ENCODE results near the gene LRPAP1. TPM values are rescaled to one million over a fixed set of nuclear protein-coding genes. Genes with fewer than 3 reads are reported as not detected.

The LRPAP1 gene
- total and polyA plus RNA-seq, 2 experiments from 2014 or later, result 63.0 to 82.5 TPM

- no peak for TF ChIP-seq REST (IDR thresholded peaks at IDR 0.05; ENCODE audit: unreplicated experiment)
- no peak for TF ChIP-seq STAT1 (IDR thresholded peaks at IDR 0.05; ENCODE audit: unreplicated experiment)
- no peak for TF ChIP-seq EZH2 (IDR thresholded peaks at IDR 0.05; ENCODE audit: low read depth, unreplicated experiment)
- TF ChIP-seq JUNB (IDR thresholded peaks at IDR 0.05; ENCODE audit: unreplicated experiment), result no peak
Observed at GRCh38 chr4:3532751-3533422, 665 bp upstream of the LRPAP1 start (continued).

- Histone ChIP-seq H3K9me2 (ENCODE audit: insufficient read depth) (no peaks in the 10 kb centered on the region), H3K27me3 (ENCODE audit: insufficient read depth) (peaks cover 20% of the 10 kb centered on the region), H3K27ac (ENCODE audit: low read depth) (no peak overlapping the region), H3K79me2 (replicated peaks; ENCODE audit: insufficient read depth) (peaks cover 45% of the 10 kb centered on the region), H4K20me1 (replicated peaks; ENCODE audit: insufficient read depth) (peaks cover 30% of the 10 kb centered on the region), H3F3A (replicated peaks; ENCODE audit: low read depth) (no peaks in the 10 kb centered on the region), H2AFZ (no peak overlapping the region), H3K4me2 (peak overlapping the region; percentile 96), H3K36me3 (ENCODE audit: insufficient read depth) (no peaks in the 10 kb centered on the region), H3K4me3 (peak overlapping the region; percentile 91), H3K4me1 (ENCODE audit: insufficient read depth) (peaks cover 12% of the 10 kb centered on the region; the same call in 1 of the 2 replicates)
- peaks cover 21% of the 10 kb centered on the region for H3K4me1 Mint-ChIP-seq
- H3K9me3 Mint-ChIP-seq, result peaks cover 8% of the 10 kb centered on the region
- DNase-seq (ENCODE audit: low spot score) (no peak), ATAC-seq (no peak; the same call in 2 of the 3 replicates)
- H3K27me3 Mint-ChIP-seq (ENCODE audit: insufficient read depth, low read depth, poor library complexity), result peaks cover 35% of the 10 kb centered on the region
- H3K4me3 Mint-ChIP-seq, result peak overlapping the region; percentile 99
- TF ChIP-seq ZNF114 (CRISPR knock-in tag; IDR thresholded peaks at IDR 0.05), result no peak
- no peak for TF ChIP-seq POLR2AphosphoS5 (IDR thresholded peaks at IDR 0.05; ENCODE audit: low read depth)
- TF ChIP-seq JUNB (IDR thresholded peaks at IDR 0.05; ENCODE audit: unreplicated experiment), result no peak
- H3K36me3 Mint-ChIP-seq (ENCODE audit: low read depth), result peaks cover 20% of the 10 kb centered on the region
- no peak overlapping the region for H3K27ac Mint-ChIP-seq
Observed at GRCh38 chr4:3531318-3531878, 824 bp downstream of the LRPAP1 start.

GRCh38 chr4:3530663-3531254 is 1.5 kb downstream of the LRPAP1 start:
- DNase-seq (ENCODE audit: low spot score), result no peak
- Histone ChIP-seq H3K36me3 (ENCODE audit: insufficient read depth) (no peaks in the 10 kb centered on the region), H4K20me1 (replicated peaks; ENCODE audit: insufficient read depth) (peaks cover 30% of the 10 kb centered on the region), H3K27ac (ENCODE audit: low read depth) (no peak overlapping the region), H3K27me3 (ENCODE audit: insufficient read depth) (peaks cover 20% of the 10 kb centered on the region), H3K4me2 (peak overlapping the region; percentile 96), H3K4me1 (ENCODE audit: insufficient read depth) (peaks cover 12% of the 10 kb centered on the region; the same call in 1 of the 2 replicates), H3F3A (replicated peaks; ENCODE audit: low read depth) (no peaks in the 10 kb centered on the region), H3K79me2 (replicated peaks; ENCODE audit: insufficient read depth) (peaks cover 45% of the 10 kb centered on the region), H3K4me3 (peak overlapping the region; percentile 91), H3K9me2 (ENCODE audit: insufficient read depth) (no peaks in the 10 kb centered on the region), H2AFZ (no peak overlapping the region)
- Mint-ChIP-seq H3K27ac (no peak overlapping the region), H3K4me3 (peak overlapping the region; percentile 99), H3K27me3 (ENCODE audit: insufficient read depth, low read depth, poor library complexity) (peaks cover 33% of the 10 kb centered on the region), H3K9me3 (peaks cover 7% of the 10 kb centered on the region), H3K4me1 (peaks cover 21% of the 10 kb centered on the region), H3K36me3 (ENCODE audit: low read depth) (peaks cover 20% of the 10 kb centered on the region)
- ATAC-seq, result no peak
- TF ChIP-seq POLR2AphosphoS5 (IDR thresholded peaks at IDR 0.05; ENCODE audit: low read depth), result no peak
- no peak for TF ChIP-seq NANOG (IDR thresholded peaks at IDR 0.05; ENCODE audit: borderline replicate concordance)
- no peak for TF ChIP-seq STAT1 (IDR thresholded peaks at IDR 0.05; ENCODE audit: unreplicated experiment)
- TF ChIP-seq ETS1 (IDR thresholded peaks at IDR 0.05), result no peak
- TF ChIP-seq EZH2 (IDR thresholded peaks at IDR 0.05; ENCODE audit: low read depth, unreplicated experiment), result no peak
- TF ChIP-seq JUNB (IDR thresholded peaks at IDR 0.05; ENCODE audit: unreplicated experiment), result no peak
- TF ChIP-seq ZNF331 (CRISPR knock-in tag; IDR thresholded peaks at IDR 0.05; ENCODE audit: low read depth), result no peak
- TF ChIP-seq ZNF114 (CRISPR knock-in tag; IDR thresholded peaks at IDR 0.05), result no peak
- TF ChIP-seq CTCF (conservative IDR thresholded peaks at IDR 0.05; ENCODE audit: low read depth in 2 of 2), result no peak
